Type B pancreatic cell (in vitro differentiated cells): ENCODE results near the gene GNA12. TPM values are rescaled to one million over a fixed set of nuclear protein-coding genes. Genes with fewer than 3 reads are reported as not detected.
A peak's percentile ranks its signal among the peaks of the same experiment; 100 is the strongest.

Source experiments
- DNase-seq: peaks from one replicate; pipeline ENCODE4 v3.0.0; 2021; ENCODE audit warnings: mixed read lengths; ENCODE audit not compliant: unreplicated experiment; ENCODE audit errors: extremely low spot score
- H3K27ac Mint-ChIP-seq: 2 replicates; pipeline ENCODE4 v1.8.0; 2021; ENCODE audit warnings: mild to moderate bottlenecking, mixed read lengths
- H3K27me3 Mint-ChIP-seq: 2 replicates; pipeline ENCODE4 v1.8.0; 2021; ENCODE audit warnings: mixed read lengths
- H3K36me3 Mint-ChIP-seq: 2 replicates; pipeline ENCODE4 v1.8.0; 2021; ENCODE audit warnings: mixed read lengths
- H3K4me1 Mint-ChIP-seq: one replicate; pipeline ENCODE4 v1.8.0; 2021; ENCODE audit warnings: mixed read lengths; ENCODE audit not compliant: unreplicated experiment
- H3K4me3 Mint-ChIP-seq: 2 replicates; pipeline ENCODE4 v1.8.0; 2021; ENCODE audit warnings: mild to moderate bottlenecking, mixed read lengths
- H3K9me3 Mint-ChIP-seq: 2 replicates; pipeline ENCODE4 v1.8.0; 2021; ENCODE audit warnings: mixed read lengths
- total RNA-seq: library from RNA; stranded (reverse); gene quantifications from 2 replicates; pipeline ENCODE4 v1.2.1, GENCODE V29; 2021; ENCODE audit warnings: low replicate concordance
- TF ChIP-seq, protein P1 (sequence below): fragments of 200-600 bp; sonication (generic); conservative IDR thresholded peaks from 2 replicates; pipeline ENCODE4 v1.5.0; 2021; ENCODE audit warnings: antibody characterized with exemption, mild to moderate bottlenecking

The GNA12 gene
- total RNA-seq, 1 donor from 2014 or later = 46.2 TPM

DNA sequence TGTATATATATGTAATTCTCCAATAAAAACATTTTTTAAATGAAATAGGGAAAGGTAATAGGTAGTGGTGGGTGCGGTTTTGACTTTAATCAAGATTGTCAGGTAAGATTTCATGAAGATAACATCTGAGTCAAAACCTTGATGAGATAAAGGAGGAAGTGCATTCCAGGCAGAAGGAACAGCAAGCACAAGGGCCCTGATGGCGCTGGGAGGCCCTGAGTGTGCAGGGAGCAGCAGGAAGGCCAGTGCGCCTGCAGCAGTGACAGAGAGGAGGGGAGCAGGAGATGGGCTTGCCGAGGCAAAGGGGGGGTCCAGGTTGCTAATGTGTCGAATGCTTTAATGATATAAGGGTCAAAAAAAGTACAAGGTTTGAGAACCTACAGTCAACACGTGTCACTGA is 69.8 kb downstream of the GNA12 start:
- TF ChIP-seq, protein P1, sequence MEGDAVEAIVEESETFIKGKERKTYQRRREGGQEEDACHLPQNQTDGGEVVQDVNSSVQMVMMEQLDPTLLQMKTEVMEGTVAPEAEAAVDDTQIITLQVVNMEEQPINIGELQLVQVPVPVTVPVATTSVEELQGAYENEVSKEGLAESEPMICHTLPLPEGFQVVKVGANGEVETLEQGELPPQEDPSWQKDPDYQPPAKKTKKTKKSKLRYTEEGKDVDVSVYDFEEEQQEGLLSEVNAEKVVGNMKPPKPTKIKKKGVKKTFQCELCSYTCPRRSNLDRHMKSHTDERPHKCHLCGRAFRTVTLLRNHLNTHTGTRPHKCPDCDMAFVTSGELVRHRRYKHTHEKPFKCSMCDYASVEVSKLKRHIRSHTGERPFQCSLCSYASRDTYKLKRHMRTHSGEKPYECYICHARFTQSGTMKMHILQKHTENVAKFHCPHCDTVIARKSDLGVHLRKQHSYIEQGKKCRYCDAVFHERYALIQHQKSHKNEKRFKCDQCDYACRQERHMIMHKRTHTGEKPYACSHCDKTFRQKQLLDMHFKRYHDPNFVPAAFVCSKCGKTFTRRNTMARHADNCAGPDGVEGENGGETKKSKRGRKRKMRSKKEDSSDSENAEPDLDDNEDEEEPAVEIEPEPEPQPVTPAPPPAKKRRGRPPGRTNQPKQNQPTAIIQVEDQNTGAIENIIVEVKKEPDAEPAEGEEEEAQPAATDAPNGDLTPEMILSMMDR = no peak
- H3K4me1 Mint-ChIP-seq = peaks cover 10% of the 10 kb centered on the region
- H3K36me3 Mint-ChIP-seq = peaks cover 31% of the 10 kb centered on the region
- H3K4me3 Mint-ChIP-seq = no peak overlapping the region
- H3K9me3 Mint-ChIP-seq = peaks cover 4% of the 10 kb centered on the region
- no peak for DNase-seq
- no peaks in the 10 kb centered on the region for H3K27me3 Mint-ChIP-seq
- H3K27ac Mint-ChIP-seq = peak overlapping the region; percentile 11

DNA sequence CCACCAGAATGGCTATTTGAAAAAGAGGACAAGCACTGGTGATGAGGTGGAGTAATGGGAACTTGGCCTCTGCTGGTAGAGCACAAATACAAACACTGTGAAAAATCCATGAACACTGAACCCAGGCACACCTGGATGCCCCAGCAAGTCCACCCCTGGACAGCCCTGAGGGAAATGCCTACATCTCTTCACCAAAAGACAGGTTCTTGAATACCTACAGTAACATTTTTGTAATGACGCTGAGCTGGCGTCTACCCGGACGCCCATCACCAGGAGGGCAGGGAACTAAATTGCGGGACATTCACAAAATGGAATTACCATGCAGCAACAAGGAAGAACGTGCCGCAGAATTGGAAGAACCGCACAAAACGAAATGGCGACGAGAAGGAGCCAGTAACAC is 70.5 kb downstream of the GNA12 start:
- TF ChIP-seq, protein P1 = no peak
- DNase-seq = no peak
- Mint-ChIP-seq H3K9me3 (peaks cover 4% of the 10 kb centered on the region), H3K27me3 (no peaks in the 10 kb centered on the region), H3K4me1 (peaks cover 10% of the 10 kb centered on the region), H3K27ac (no peak overlapping the region), H3K4me3 (no peak overlapping the region), H3K36me3 (peaks cover 31% of the 10 kb centered on the region)

DNA sequence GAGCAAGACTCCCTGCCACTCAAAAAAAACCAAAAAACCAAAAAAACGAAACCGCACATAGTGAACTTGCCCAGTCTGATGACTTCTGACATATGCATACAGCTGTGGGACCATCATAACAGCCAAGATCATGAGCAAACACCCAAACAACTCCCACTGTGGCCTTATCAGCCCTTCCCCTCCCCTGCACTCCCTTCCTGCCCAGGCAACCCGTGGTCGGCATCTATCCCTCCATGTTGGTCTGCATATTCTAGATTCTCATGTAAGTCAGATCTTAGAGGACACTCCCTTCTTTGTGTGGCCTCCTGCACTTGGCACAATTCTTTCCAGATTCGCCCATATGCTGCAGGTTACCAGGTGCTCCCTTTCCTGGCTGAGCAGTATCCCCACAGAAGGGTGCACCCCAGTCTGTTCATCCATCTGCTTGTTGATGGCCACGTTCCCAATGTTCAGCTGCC is 72.8 kb downstream of the GNA12 start:
- H3K9me3 Mint-ChIP-seq = peaks cover 8% of the 10 kb centered on the region
- no peak overlapping the region for H3K27ac Mint-ChIP-seq
- TF ChIP-seq, protein P1 = no peak
- no peak for DNase-seq
- H3K27me3 Mint-ChIP-seq = no peaks in the 10 kb centered on the region
- H3K4me1 Mint-ChIP-seq = peaks cover 7% of the 10 kb centered on the region
- H3K36me3 Mint-ChIP-seq = peaks cover 40% of the 10 kb centered on the region
- no peak overlapping the region for H3K4me3 Mint-ChIP-seq

DNA sequence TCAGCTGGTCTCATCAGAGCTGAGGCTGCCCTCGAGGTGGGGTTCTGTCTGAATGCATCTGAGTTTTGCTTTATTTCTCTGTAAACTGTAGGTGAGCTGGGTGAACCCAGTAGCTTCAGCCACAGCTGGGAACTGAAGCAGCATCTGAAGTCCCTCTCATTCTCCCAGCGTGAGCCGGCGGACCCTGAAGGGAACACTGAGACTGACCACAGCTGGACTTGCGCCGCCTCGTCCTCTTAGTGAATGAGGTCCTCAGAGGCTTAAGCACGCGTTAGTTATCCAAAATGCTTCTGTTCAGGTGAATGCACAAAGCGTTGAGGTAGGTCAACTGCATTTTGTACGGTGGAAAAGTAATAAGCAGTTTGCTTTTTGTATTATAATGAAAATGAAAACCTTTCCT is 79.5 kb downstream of the GNA12 start:
- TF ChIP-seq, protein P1 = no peak
- Mint-ChIP-seq H3K4me1 (peaks cover 13% of the 10 kb centered on the region), H3K27me3 (no peaks in the 10 kb centered on the region), H3K9me3 (peaks cover 4% of the 10 kb centered on the region), H3K4me3 (no peak overlapping the region), H3K27ac (no peak overlapping the region), H3K36me3 (peaks cover 24% of the 10 kb centered on the region)
- no peak for DNase-seq

DNA sequence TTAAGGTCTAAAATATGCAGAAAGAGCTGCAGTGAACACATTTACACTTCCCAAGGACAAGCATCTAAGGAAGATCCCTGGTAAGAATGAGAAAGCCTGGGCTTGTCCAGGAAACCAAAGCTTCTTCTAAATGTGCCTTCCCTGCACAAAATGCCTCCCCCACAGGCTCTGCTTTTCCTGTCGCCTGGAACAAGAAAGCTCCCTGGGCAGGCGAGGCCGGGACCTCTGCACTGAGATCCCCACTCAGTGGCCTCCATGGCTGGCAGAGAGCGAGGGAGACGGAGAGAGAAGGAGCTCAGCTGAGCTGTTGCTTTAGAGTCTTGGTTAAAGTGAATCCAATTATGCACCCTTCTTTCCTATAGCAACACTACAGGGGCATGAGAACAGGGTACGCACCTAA is 80.5 kb downstream of the GNA12 start:
- no peak for DNase-seq
- peaks cover 24% of the 10 kb centered on the region for H3K36me3 Mint-ChIP-seq
- H3K9me3 Mint-ChIP-seq = peaks cover 4% of the 10 kb centered on the region
- H3K4me1 Mint-ChIP-seq = peaks cover 20% of the 10 kb centered on the region
- no peak overlapping the region for H3K4me3 Mint-ChIP-seq
- no peak overlapping the region for H3K27ac Mint-ChIP-seq
- H3K27me3 Mint-ChIP-seq = no peaks in the 10 kb centered on the region
- TF ChIP-seq, protein P1 = no peak
